Loucy (cell line): Measurements from ENCODE around the gene HECTD1.

Experiments
- H2AFZ ChIP-seq: fragments of 200-600 bp; sonication (generic); 2 replicates; pipeline ENCODE4 v1.6.0; 2016; ENCODE audit warnings: antibody characterized with exemption, mild to moderate bottlenecking, low read length, moderate library complexity
- H3F3A ChIP-seq: fragments of 200-600 bp; 2 replicates; pipeline ENCODE4 v1.6.0; 2016; ENCODE audit warnings: antibody characterized with exemption, low read depth, mild to moderate bottlenecking
- H3K27me3 ChIP-seq: fragments of 200-600 bp; sonication (generic); 2 replicates; pipeline ENCODE4 v1.6.1; 2014; ENCODE audit warnings: low read length, mild to moderate bottlenecking; ENCODE audit not compliant: insufficient read depth, poor library complexity, severe bottlenecking
- H3K36me3 ChIP-seq: fragments of 200-600 bp; sonication (generic); 2 replicates; pipeline ENCODE4 v1.6.1; 2016; ENCODE audit warnings: low read length; ENCODE audit not compliant: insufficient read depth
- H3K4me1 ChIP-seq: fragments of 200-600 bp; sonication (generic); 2 replicates; pipeline ENCODE4 v1.5.1; 2014; ENCODE audit warnings: low read length, mild to moderate bottlenecking; ENCODE audit not compliant: insufficient read depth, poor library complexity, severe bottlenecking
- H3K4me2 ChIP-seq: fragments of 200-600 bp; sonication (generic); 2 replicates; pipeline ENCODE4 v1.6.0; 2014; ENCODE audit warnings: antibody characterized with exemption, low read length, low read depth, mild to moderate bottlenecking; ENCODE audit not compliant: poor library complexity, severe bottlenecking
- H3K4me3 ChIP-seq: fragments of 200-600 bp; sonication (generic); 2 replicates; pipeline ENCODE4 v1.5.1; 2014; ENCODE audit warnings: low read length, mild to moderate bottlenecking, mixed read lengths; ENCODE audit not compliant: poor library complexity, severe bottlenecking
- H3K79me2 ChIP-seq: fragments of 200-600 bp; sonication (generic); 2 replicates; pipeline ENCODE4 v1.6.1; 2014; ENCODE audit warnings: low read length; ENCODE audit not compliant: insufficient read depth
- H3K9ac ChIP-seq: fragments of 200-600 bp; sonication (generic); 2 replicates; pipeline ENCODE4 v1.6.0; 2014; ENCODE audit warnings: mild to moderate bottlenecking, low read depth, low read length, moderate library complexity; ENCODE audit not compliant: poor library complexity, severe bottlenecking
- H3K9me2 ChIP-seq: fragments of 200-600 bp; sonication (generic); replicated peaks from 2 replicates; pipeline ENCODE4 v1.6.1; 2016; ENCODE audit warnings: low read depth, low read length, mixed read lengths
- H3K9me3 ChIP-seq: fragments of 200-600 bp; sonication (generic); 2 replicates; pipeline ENCODE4 v1.6.1; 2014; ENCODE audit warnings: mild to moderate bottlenecking, antibody characterized with exemption, low read length, low read depth; ENCODE audit not compliant: insufficient read depth
- H4K20me1 ChIP-seq: fragments of 200-600 bp; sonication (generic); 2 replicates; pipeline ENCODE4 v1.6.0; 2014; ENCODE audit warnings: antibody characterized with exemption, low read length, mild to moderate bottlenecking; ENCODE audit not compliant: insufficient read depth, poor library complexity, severe bottlenecking
- CTCF ChIP-seq: fragments of 200-600 bp; sonication (generic); conservative IDR thresholded peaks from 2 replicates; pipeline ENCODE4 v1.5.1; 2014; ENCODE audit warnings: mild to moderate bottlenecking, antibody characterized with exemption, low read length
- EZH2phosphoT487 ChIP-seq: fragments of 200-600 bp; IDR thresholded peaks from 2 replicates; pipeline ENCODE4 v1.6.1; 2018; ENCODE audit warnings: antibody characterized with exemption, mild to moderate bottlenecking, moderate library complexity, borderline replicate concordance

The HECTD1 gene

GRCh38 chr14:31190717-31191263 is 16.8 kb downstream of the HECTD1 start:
- Histone ChIP-seq H2AFZ (no peak overlapping the region), H3K9ac (no peak overlapping the region), H3K4me2 (no peak overlapping the region), H3K79me2 (peaks cover 79% of the 10 kb centered on the region), H4K20me1 (peaks cover 36% of the 10 kb centered on the region), H3F3A (no peaks in the 10 kb centered on the region), H3K9me3 (no peaks in the 10 kb centered on the region), H3K9me2 (no peaks in the 10 kb centered on the region), H3K36me3 (peaks cover 11% of the 10 kb centered on the region; the same call in 1 of the 2 replicates), H3K4me1 (peaks cover 14% of the 10 kb centered on the region), H3K4me3 (no peak overlapping the region), H3K27me3 (no peaks in the 10 kb centered on the region)
- TF ChIP-seq CTCF (no peak), EZH2phosphoT487 (no peak)

- peaks cover 14% of the 10 kb centered on the region; the same call in 1 of the 2 replicates for H3K36me3 ChIP-seq
- H3K4me2 ChIP-seq: no peak overlapping the region
- H3K79me2 ChIP-seq: peaks cover 79% of the 10 kb centered on the region
- no peaks in the 10 kb centered on the region for H3K9me2 ChIP-seq
- peaks cover 8% of the 10 kb centered on the region for H3K4me1 ChIP-seq
- no peak overlapping the region for H3K4me3 ChIP-seq
- H3K27me3 ChIP-seq: no peaks in the 10 kb centered on the region
- no peaks in the 10 kb centered on the region for H3K9me3 ChIP-seq
- peaks cover 32% of the 10 kb centered on the region for H4K20me1 ChIP-seq
- H3K9ac ChIP-seq: no peak overlapping the region
- no peak for TF ChIP-seq CTCF
- no peak for TF ChIP-seq EZH2phosphoT487
- H2AFZ ChIP-seq: no peak overlapping the region
- H3F3A ChIP-seq: no peaks in the 10 kb centered on the region
Measured at GRCh38 chr14:31190219-31190603, 17.4 kb downstream of the HECTD1 start.

- Histone ChIP-seq H3K9me2 (no peaks in the 10 kb centered on the region), H4K20me1 (peaks cover 28% of the 10 kb centered on the region), H3K4me2 (no peak overlapping the region)
Measured at GRCh38 chr14:31189346-31190218, 18.0 kb downstream of the HECTD1 start.

More at GRCh38 chr14:31189346-31190218, 18.0 kb downstream of the HECTD1 start:
- Histone ChIP-seq H3K4me3 (no peak overlapping the region), H3K9ac (no peak overlapping the region), H3K79me2 (peaks cover 81% of the 10 kb centered on the region), H2AFZ (no peak overlapping the region), H3K27me3 (no peaks in the 10 kb centered on the region), H3F3A (no peaks in the 10 kb centered on the region), H3K9me3 (no peaks in the 10 kb centered on the region), H3K4me1 (peaks cover 2% of the 10 kb centered on the region), H3K36me3 (peaks cover 14% of the 10 kb centered on the region; the same call in 1 of the 2 replicates)
- TF ChIP-seq CTCF (no peak), EZH2phosphoT487 (no peak)
